ENCODE results near the gene POPDC2.

DNA sequence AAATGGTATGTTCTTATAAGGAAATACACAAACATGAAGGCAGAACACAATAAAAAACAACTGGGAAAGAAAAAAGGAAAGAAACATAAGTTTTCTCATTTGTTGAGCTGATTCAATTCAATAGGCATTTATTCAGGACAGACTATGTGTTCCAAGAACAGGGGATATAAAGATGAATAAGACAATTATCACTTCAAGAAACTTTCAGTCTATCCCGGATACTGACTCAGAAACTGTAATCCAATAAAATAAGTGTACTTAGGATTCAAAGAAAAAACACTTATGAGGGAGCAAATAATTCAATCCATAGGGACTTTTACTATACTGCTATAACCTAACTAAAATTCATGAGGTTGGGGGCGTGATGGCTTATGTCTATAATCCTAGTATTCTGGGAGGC, 3.5 kb upstream of the POPDC2 start:
- no peak for TF ChIP-seq EZH2 (IDR thresholded peaks at IDR 0.05; ENCODE audit: borderline replicate concordance, insufficient read depth, low read depth, low read length, poor library complexity, severe bottlenecking)
- TF ChIP-seq, protein P1, sequence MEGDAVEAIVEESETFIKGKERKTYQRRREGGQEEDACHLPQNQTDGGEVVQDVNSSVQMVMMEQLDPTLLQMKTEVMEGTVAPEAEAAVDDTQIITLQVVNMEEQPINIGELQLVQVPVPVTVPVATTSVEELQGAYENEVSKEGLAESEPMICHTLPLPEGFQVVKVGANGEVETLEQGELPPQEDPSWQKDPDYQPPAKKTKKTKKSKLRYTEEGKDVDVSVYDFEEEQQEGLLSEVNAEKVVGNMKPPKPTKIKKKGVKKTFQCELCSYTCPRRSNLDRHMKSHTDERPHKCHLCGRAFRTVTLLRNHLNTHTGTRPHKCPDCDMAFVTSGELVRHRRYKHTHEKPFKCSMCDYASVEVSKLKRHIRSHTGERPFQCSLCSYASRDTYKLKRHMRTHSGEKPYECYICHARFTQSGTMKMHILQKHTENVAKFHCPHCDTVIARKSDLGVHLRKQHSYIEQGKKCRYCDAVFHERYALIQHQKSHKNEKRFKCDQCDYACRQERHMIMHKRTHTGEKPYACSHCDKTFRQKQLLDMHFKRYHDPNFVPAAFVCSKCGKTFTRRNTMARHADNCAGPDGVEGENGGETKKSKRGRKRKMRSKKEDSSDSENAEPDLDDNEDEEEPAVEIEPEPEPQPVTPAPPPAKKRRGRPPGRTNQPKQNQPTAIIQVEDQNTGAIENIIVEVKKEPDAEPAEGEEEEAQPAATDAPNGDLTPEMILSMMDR (IDR thresholded peaks at IDR 0.05): no peak
